ENCODE results near the gene MATCAP1.

DNA sequence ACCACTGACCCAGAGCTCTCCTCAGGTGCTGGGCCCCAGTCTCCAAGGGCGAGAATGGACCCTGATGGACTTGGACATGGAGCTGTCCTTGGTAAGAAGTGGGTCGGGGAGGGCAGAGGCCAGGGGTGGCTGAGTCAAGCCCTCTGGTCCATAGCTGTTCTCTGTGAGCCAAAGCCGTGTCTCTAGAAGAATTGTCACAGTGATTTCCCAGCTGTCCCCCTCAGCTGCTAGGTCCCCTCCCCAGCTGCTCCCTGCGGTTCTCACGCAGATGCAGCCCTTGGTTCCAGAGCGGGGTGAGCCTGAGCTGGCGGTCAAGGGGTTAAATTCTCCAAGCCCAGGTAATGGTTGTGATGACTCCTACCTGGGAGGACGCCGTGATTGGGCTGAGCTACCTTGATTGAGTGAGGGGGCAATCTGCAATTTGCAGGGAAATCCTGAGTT lies 14.7 kb downstream of the MATCAP1 start:
- TF ChIP-seq SPI1 (IDR thresholded peaks at IDR 0.05; ENCODE audit: low read depth, low read length) (no peak), POLR2A (IDR thresholded peaks at IDR 0.05; ENCODE audit: low read depth, low read length) (no peak), POLR2AphosphoS5 (IDR thresholded peaks at IDR 0.05; ENCODE audit: low read depth, low read length) (no peak), TAF1 (IDR thresholded peaks at IDR 0.05; ENCODE audit: low read depth, low read length) (no peak)
